GM19328 (cell line): ENCODE results near the gene EYA3.
"Not testable (repeated sequence)": the region's sequence is repeated elsewhere in the genome, so short reads cannot be mapped to it uniquely, and the experiment has no call there.

Source experiments
- ATAC-seq: cut with Tn5 transposase; IDR thresholded peaks from one replicate; pipeline ENCODE4 v1.9.1; 2021; ENCODE audit warnings: mild to moderate bottlenecking, moderate library complexity; ENCODE audit not compliant: unreplicated experiment

The EYA3 gene

GRCh38 chr1:28028873-28029654 is 59.3 kb downstream of the EYA3 start:
- no peak for ATAC-seq

- ATAC-seq, result no peak
Measured at GRCh38 chr1:28027660-28028059, 60.8 kb downstream of the EYA3 start.

GRCh38 chr1:28027238-28027637 is 61.2 kb downstream of the EYA3 start:
- ATAC-seq, result no peak

GRCh38 chr1:28026329-28026728 is 62.1 kb downstream of the EYA3 start:
- ATAC-seq, result no peak

GRCh38 chr1:28021064-28021463 is 67.3 kb downstream of the EYA3 start:
- ATAC-seq, result no peak

- ATAC-seq, result no peak
Measured at GRCh38 chr1:28010969-28011368, 77.4 kb downstream of the EYA3 start.

GRCh38 chr1:28003117-28003516 is 85.3 kb downstream of the EYA3 start:
- ATAC-seq, result not testable (repeated sequence)

GRCh38 chr1:28002600-28002999 is 85.8 kb downstream of the EYA3 start:
- no peak for ATAC-seq

GRCh38 chr1:27999055-27999454 is 89.4 kb downstream of the EYA3 start:
- no peak for ATAC-seq

GRCh38 chr1:27994526-27994925 is 93.9 kb downstream of the EYA3 start:
- ATAC-seq, result not testable (repeated sequence)

GRCh38 chr1:27994060-27994459 is 94.3 kb downstream of the EYA3 start:
- ATAC-seq, result no peak

GRCh38 chr1:27993241-27993640 is 95.2 kb downstream of the EYA3 start:
- no peak for ATAC-seq

- ATAC-seq, result no peak
Measured at GRCh38 chr1:27992276-27992675, 96.1 kb downstream of the EYA3 start.

GRCh38 chr1:27990920-27991537 is 97.4 kb downstream of the EYA3 start:
- ATAC-seq, result no peak

GRCh38 chr1:27981145-27981544 is 107.3 kb downstream of the EYA3 start:
- no peak for ATAC-seq

GRCh38 chr1:27980216-27980845 is 108.1 kb downstream of the EYA3 start:
- no peak for ATAC-seq

- ATAC-seq, result no peak
Measured at GRCh38 chr1:27979859-27980201, 108.6 kb downstream of the EYA3 start.

GRCh38 chr1:27979151-27979858 is 109.1 kb downstream of the EYA3 start:
- no peak for ATAC-seq

- ATAC-seq, result no peak
Measured at GRCh38 chr1:27974417-27974781, 114.0 kb downstream of the EYA3 start.

GRCh38 chr1:27973771-27974416 is 114.5 kb downstream of the EYA3 start:
- no peak for ATAC-seq

GRCh38 chr1:27972141-27972540 is 116.3 kb downstream of the EYA3 start:
- ATAC-seq, result no peak
